Lung (tissue), 12 donors: ENCODE data around the gene SLC2A4. TPM values are rescaled to one million over a fixed set of nuclear protein-coding genes. Genes with fewer than 3 reads are reported as not detected.

Source experiments
- ATAC-seq: fragments of 200-7000 bp; cut with Tn5 transposase; one replicate; pipeline ENCODE4 v1.9.1; 2020; ENCODE audit warnings: moderate number of reproducible peaks; ENCODE audit not compliant: insufficient read depth, low FRiP score
- DNase-seq, 3 donors: peaks; one replicate each; pipeline ENCODE4 v3.0.0-alpha.2; 2013 to 2017
- H3K27ac ChIP-seq, 2 donors: one replicate each; pipeline ENCODE4 v1.5.1; 2013; ENCODE audit warnings: mild to moderate bottlenecking in 2 of 2, moderate library complexity in 2 of 2, control low read depth in 1 of 2, inconsistent platforms in 1 of 2, low read depth in 1 of 2, low read length in 1 of 2
- H3K27me3 ChIP-seq, 3 donors: one replicate each; pipeline ENCODE4 v1.5.1; 2013; ENCODE audit warnings: low read length in 2 of 3; ENCODE audit not compliant: control insufficient read depth in 3 of 3, insufficient read depth in 3 of 3
- H3K36me3 ChIP-seq, 4 donors: one replicate each; pipeline ENCODE4 v1.5.1; 2013; ENCODE audit warnings: low read length in 4 of 4, mild to moderate bottlenecking in 1 of 4, moderate library complexity in 1 of 4; ENCODE audit not compliant: control insufficient read depth in 4 of 4, insufficient read depth in 4 of 4
- H3K4me1 ChIP-seq, 5 donors: one replicate each; pipeline ENCODE4 v1.5.1; 2013; ENCODE audit warnings: low read length in 5 of 5, mild to moderate bottlenecking in 2 of 5, moderate library complexity in 1 of 5; ENCODE audit not compliant: control insufficient read depth in 5 of 5, insufficient read depth in 5 of 5
- H3K4me3 ChIP-seq: one replicate; pipeline ENCODE4 v1.5.1; 2013; ENCODE audit warnings: mild to moderate bottlenecking, control low read depth, moderate library complexity
- H3K9ac ChIP-seq, 2 donors: one replicate each; pipeline ENCODE4 v1.5.1; 2013; ENCODE audit warnings: low read length in 2 of 2, control low read depth in 1 of 2; ENCODE audit not compliant: insufficient read depth in 1 of 2
- H3K9me3 ChIP-seq, 4 donors: one replicate each; pipeline ENCODE4 v1.5.1; 2013; ENCODE audit warnings: low read length in 3 of 4, mild to moderate bottlenecking in 1 of 4, moderate library complexity in 1 of 4; ENCODE audit not compliant: control insufficient read depth in 4 of 4, insufficient read depth in 3 of 4
- WGBS, 2 donors: extraction: QIAGEN DNeasy Blood & Tissue Kit; methylation state at CpG; one replicate each; pipeline ENCODE4 v1.1.7; 2013; 5-methylcytosine and 5-hydroxymethylcytosine counted together
- polyA plus RNA-seq, 2 donors: library from polyadenylated mRNA; stranded (reverse); fragments of 200-250 nt; gene quantifications; one replicate each; pipeline ENCODE4 v1.2.1, GENCODE V29; 2013
- total RNA-seq, 2 donors: library from RNA; depleted of rRNA in 1 of 2; stranded (reverse); fragments of >200 nt in 1 of 2; gene quantifications; one replicate each; pipeline ENCODE4 v1.2.1, GENCODE V29; 2014 to 2021
- TF ChIP-seq, protein P1 (sequence below): IDR thresholded peaks from 2 replicates; pipeline ENCODE4 v1.5.1; 2012; ENCODE audit warnings: mild to moderate bottlenecking; ENCODE audit errors: control extremely low read depth, extremely low read depth
- donor health status: control.
- donor health status: control.
- donor health status: Bipolar disorder and iron deficiency.
- donor health status: healthy.
- donor health status: DM: yes; HTN: yes; CAD: no.

The SLC2A4 gene
- total and polyA plus RNA-seq, 4 donors: 1.1 to 2.0 (median 1.2) TPM

- no peak for ATAC-seq
Measured at GRCh38 chr17:7327501-7327900, 46.0 kb downstream of the SLC2A4 start.

GRCh38 chr17:7328009-7328408, 46.5 kb downstream of the SLC2A4 start:
- WGBS, 2 donors: 71 to 100% methylated on average over 1 of the region's 1 CpG
- H3K4me1 ChIP-seq: peaks cover 0 to 18% (median 3%) of the 10 kb centered on the region in 5 donors
- no peaks in the 10 kb centered on the region for H3K27me3 ChIP-seq
- H3K9me3 ChIP-seq: no peaks in the 10 kb centered on the region
- H3K27ac ChIP-seq: no peak overlapping the region
- no peak overlapping the region for H3K4me3 ChIP-seq
- peaks cover under 1 to 27% (median 9%) of the 10 kb centered on the region in 4 donors for H3K36me3 ChIP-seq
- TF ChIP-seq, protein P1, sequence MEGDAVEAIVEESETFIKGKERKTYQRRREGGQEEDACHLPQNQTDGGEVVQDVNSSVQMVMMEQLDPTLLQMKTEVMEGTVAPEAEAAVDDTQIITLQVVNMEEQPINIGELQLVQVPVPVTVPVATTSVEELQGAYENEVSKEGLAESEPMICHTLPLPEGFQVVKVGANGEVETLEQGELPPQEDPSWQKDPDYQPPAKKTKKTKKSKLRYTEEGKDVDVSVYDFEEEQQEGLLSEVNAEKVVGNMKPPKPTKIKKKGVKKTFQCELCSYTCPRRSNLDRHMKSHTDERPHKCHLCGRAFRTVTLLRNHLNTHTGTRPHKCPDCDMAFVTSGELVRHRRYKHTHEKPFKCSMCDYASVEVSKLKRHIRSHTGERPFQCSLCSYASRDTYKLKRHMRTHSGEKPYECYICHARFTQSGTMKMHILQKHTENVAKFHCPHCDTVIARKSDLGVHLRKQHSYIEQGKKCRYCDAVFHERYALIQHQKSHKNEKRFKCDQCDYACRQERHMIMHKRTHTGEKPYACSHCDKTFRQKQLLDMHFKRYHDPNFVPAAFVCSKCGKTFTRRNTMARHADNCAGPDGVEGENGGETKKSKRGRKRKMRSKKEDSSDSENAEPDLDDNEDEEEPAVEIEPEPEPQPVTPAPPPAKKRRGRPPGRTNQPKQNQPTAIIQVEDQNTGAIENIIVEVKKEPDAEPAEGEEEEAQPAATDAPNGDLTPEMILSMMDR: no peak
- peak overlapping the region in 1 of 2 donors; percentile 7 for H3K9ac ChIP-seq
- ATAC-seq (no peak), DNase-seq (no peak)

More at GRCh38 chr17:7327501-7327900, 46.0 kb downstream of the SLC2A4 start:
- WGBS, 2 donors: 86 to 95% methylated on average over 17 of the region's 17 CpGs
- H3K27ac ChIP-seq: no peak overlapping the region
- H3K9ac ChIP-seq: no peak overlapping the region
- peaks cover 0 to 18% (median 3%) of the 10 kb centered on the region in 5 donors for H3K4me1 ChIP-seq
- H3K27me3 ChIP-seq: no peaks in the 10 kb centered on the region
- peaks cover 5 to 31% (median 14%) of the 10 kb centered on the region in 4 donors for H3K36me3 ChIP-seq
- TF ChIP-seq, protein P1: no peak
- DNase-seq: no peak
- H3K4me3 ChIP-seq: no peak overlapping the region
- H3K9me3 ChIP-seq: no peaks in the 10 kb centered on the region

GRCh38 chr17:7328840-7329373, 47.4 kb downstream of the SLC2A4 start, which contains the start of gene NEURL4:
Gene NEURL4, minus strand, starts transcription at chr17:7329335. Its CDS starts 23 bp downstream, at chr17:7329312.
- 1% methylated on average over 44 to 50 of the region's 50 CpGs for WGBS, 2 donors
- Histone ChIP-seq H3K36me3 (peaks cover 0 to 18% (median 3%) of the 10 kb centered on the region in 4 donors), H3K4me3 (peak within 1 kb of the TSS; percentile 83), H3K27ac (peak within 1 kb of the TSS; percentile 82 to 94), H3K4me1 (peaks cover 0 to 18% (median 3%) of the 10 kb centered on the region in 5 donors), H3K9me3 (no peaks in the 10 kb centered on the region), H3K9ac (peak within 1 kb of the TSS; percentile 55 to 93), H3K27me3 (no peaks in the 10 kb centered on the region)
- DNase-seq (no peak), ATAC-seq (no peak)
- TF ChIP-seq, protein P1: no peak
